Ascending aorta (tissue), 2 donors: ENCODE results near the gene OSBPL10. TPM values are rescaled to one million over a fixed set of nuclear protein-coding genes. Genes with fewer than 3 reads are reported as not detected.
"Not testable (repeated sequence)": the region's sequence is repeated elsewhere in the genome, so short reads cannot be mapped to it uniquely, and the experiment has no call there.

Experiments used
- DNase-seq, 2 donors: peaks; one replicate each; pipeline ENCODE4 v3.0.0-alpha.2; 2019; ENCODE audit warnings: low spot score in 2 of 2
- H3K27ac ChIP-seq, 2 donors: fragments of 200-600 bp; sonication (generic); one replicate each; pipeline ENCODE4 v1.5.1; 2016 to 2017; ENCODE audit warnings: mild to moderate bottlenecking in 1 of 2
- H3K27me3 ChIP-seq: fragments of 200-600 bp; sonication (generic); one replicate; pipeline ENCODE4 v1.5.1; 2017
- H3K36me3 ChIP-seq, 2 donors: fragments of 200-600 bp; sonication (generic); one replicate each; pipeline ENCODE4 v1.5.1; 2016
- H3K4me1 ChIP-seq, 2 donors: fragments of 200-600 bp; sonication (generic); one replicate each; pipeline ENCODE4 v1.5.1; 2016 to 2017; ENCODE audit warnings: mild to moderate bottlenecking in 1 of 2
- H3K4me3 ChIP-seq, 2 donors: fragments of 200-600 bp; sonication (generic); one replicate each; pipeline ENCODE4 v1.5.1; 2016 to 2017; ENCODE audit warnings: mild to moderate bottlenecking in 1 of 2
- H3K9me3 ChIP-seq, 2 donors: fragments of 200-600 bp; sonication (generic); one replicate each; pipeline ENCODE4 v1.5.1; 2016
- CTCF ChIP-seq, 3 experiments: fragments of 200-600 bp in 2 of 3; fragments of 450-650 bp in 1 of 3; sonication (generic) in 2 of 3; IDR thresholded peaks; one replicate each; pipeline ENCODE4 v1.5.1; 2016 to 2019; ENCODE audit warnings: antibody characterized with exemption in 3 of 3, mild to moderate bottlenecking in 1 of 3, moderate library complexity in 1 of 3
- intact Hi-C: fragments of 100-400 bp; cut with DNase I; formaldehyde crosslinking; loops from one replicate; pipeline ENCODE4 v1.15.1; 2023
- total RNA-seq: library from RNA; depleted of rRNA; stranded (reverse); fragments of >200 nt; gene quantifications from one replicate; pipeline ENCODE4 v1.1.0, GENCODE V29; 2016

Gene OSBPL10
- total RNA-seq, 1 donor from 2014 or later, result 169 TPM

DNA sequence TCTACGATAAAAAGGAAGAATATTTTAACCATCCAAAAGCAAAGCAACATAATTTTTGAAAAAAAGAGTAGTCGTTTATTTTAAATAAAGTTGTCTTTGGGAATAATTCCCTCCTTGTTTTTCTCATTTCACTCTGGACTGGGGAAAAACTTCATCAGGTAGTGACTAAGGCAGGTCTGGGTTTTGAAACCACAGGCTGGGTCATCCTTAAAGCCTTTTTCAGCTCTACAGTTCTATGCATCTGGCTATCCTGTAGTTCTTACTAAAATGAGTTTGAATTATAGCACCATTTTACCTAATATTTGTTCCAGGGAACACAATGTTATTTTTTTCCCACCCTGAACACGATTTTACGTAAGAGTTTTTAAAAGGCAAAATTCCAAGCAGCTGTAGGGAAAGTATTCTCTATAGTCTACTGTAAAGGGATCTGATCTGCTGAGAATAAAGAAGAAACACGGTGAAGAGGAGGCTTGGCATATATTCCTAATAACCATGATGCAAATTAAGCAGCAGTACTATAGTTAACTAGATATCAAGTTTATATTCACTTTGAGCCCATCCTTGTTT, 107.7 kb downstream of the OSBPL10 start:
- no peak overlapping the region for H3K4me3 ChIP-seq
- H3K36me3 ChIP-seq, result no peaks in the 10 kb centered on the region
- H3K4me1 ChIP-seq, result peaks cover 0 to 11% of the 10 kb centered on the region in 2 donors
- H3K27ac ChIP-seq, result no peak overlapping the region
- no peaks in the 10 kb centered on the region for H3K9me3 ChIP-seq
- intact Hi-C loops, result loop anchor here (10.0 kb wide), 1 partner anchor 111 kb away; the partner anchor contains the start of genes OSBPL10 and ZNF860
- DNase-seq, result no peak
- no peak for TF ChIP-seq CTCF (IDR thresholded peaks at IDR 0.05)
- H3K27me3 ChIP-seq, result no peaks in the 10 kb centered on the region

DNA sequence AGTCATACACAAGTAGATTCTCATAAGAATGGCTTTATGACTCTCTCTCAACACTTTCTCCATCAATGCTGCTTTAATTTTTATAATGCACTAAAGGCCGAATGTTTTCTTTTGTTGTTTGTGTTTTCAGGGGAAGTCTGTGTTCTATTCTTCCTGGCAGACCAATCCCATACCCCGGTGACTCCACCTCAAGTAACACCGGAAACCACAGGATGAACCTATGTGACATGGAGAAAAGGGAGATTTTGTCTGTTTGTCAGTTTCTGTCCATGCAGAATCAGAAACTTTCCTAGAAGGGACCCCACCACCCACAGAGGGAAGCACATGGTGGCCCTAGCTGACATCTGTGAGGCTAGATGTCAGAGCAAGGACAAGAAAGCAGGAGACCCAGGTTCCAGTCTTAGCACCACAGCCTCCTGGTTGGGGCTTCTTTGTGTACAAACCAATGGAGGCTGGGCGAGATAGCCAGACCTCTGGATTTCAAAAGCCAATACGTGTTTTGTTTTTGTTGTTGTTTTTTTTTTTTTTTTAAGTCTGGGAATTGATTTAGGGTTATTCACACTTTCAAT, 109.0 kb downstream of the OSBPL10 start:
- intact Hi-C loops, result loop anchor here (10.0 kb wide), 1 partner anchor 113 kb away; the partner anchor contains the start of genes OSBPL10 and ZNF860
- no peaks in the 10 kb centered on the region for H3K36me3 ChIP-seq
- H3K9me3 ChIP-seq, result no peaks in the 10 kb centered on the region
- no peak for TF ChIP-seq CTCF (IDR thresholded peaks at IDR 0.05)
- no peaks in the 10 kb centered on the region for H3K27me3 ChIP-seq
- no peak overlapping the region for H3K27ac ChIP-seq
- DNase-seq, result no peak
- no peak overlapping the region for H3K4me3 ChIP-seq
- peaks cover 0 to 10% of the 10 kb centered on the region in 2 donors for H3K4me1 ChIP-seq

- not testable (repeated sequence) for DNase-seq, H3K27ac ChIP-seq, H3K27me3 ChIP-seq, H3K4me1 ChIP-seq, H3K9me3 ChIP-seq, H3K4me3 ChIP-seq, H3K36me3 ChIP-seq
- intact Hi-C loops, result loop anchor here (10.0 kb wide), 1 partner anchor 115 kb away; the partner anchor contains the start of genes OSBPL10 and ZNF860
Measured at GRCh38 chr3:31870111-31870510, 111.0 kb downstream of the OSBPL10 start.

- no peak for DNase-seq
- H3K36me3 ChIP-seq, result no peaks in the 10 kb centered on the region
- H3K9me3 ChIP-seq, result no peaks in the 10 kb centered on the region
- no peaks in the 10 kb centered on the region for H3K4me1 ChIP-seq
- H3K27ac ChIP-seq, result no peak overlapping the region
- H3K27me3 ChIP-seq, result no peaks in the 10 kb centered on the region
- H3K4me3 ChIP-seq, result no peak overlapping the region
- TF ChIP-seq CTCF (IDR thresholded peaks at IDR 0.05), result no peak
- intact Hi-C loops, result no loop called here
Measured at GRCh38 chr3:31868236-31868635, 112.8 kb downstream of the OSBPL10 start.

GRCh38 chr3:31862666-31863279, 118.3 kb downstream of the OSBPL10 start:
- Histone ChIP-seq H3K36me3 (no peaks in the 10 kb centered on the region), H3K27me3 (no peaks in the 10 kb centered on the region), H3K4me1 (no peaks in the 10 kb centered on the region), H3K9me3 (no peaks in the 10 kb centered on the region), H3K27ac (no peak overlapping the region), H3K4me3 (no peak overlapping the region)
- DNase-seq, result no peak
- TF ChIP-seq CTCF (IDR thresholded peaks at IDR 0.05), result no peak
- intact Hi-C loops, result no loop called here

DNA sequence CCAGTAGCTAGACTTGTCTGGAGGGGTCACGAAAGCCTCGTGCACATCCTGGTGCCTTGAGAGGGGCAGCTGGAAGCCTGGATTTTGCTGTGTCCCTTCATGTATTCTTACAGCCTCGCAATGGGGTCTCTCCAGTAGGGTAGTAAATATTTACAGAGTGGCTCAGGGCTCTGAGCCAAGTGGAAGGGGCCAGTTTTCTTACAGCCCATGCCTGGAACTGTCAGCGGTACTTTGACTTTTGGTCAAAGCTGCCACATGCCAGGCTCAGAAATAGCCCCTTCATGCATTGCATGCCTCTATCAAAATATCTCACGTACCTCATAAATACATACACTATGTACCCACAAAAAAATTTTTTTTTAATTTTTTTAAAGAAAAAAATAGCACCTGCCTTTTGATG, 119.2 kb downstream of the OSBPL10 start:
- DNase-seq, result no peak
- intact Hi-C loops, result no loop called here

GRCh38 chr3:31860642-31861041, 120.4 kb downstream of the OSBPL10 start:
- H3K4me1 ChIP-seq, DNase-seq, H3K36me3 ChIP-seq, H3K4me3 ChIP-seq, H3K9me3 ChIP-seq, H3K27ac ChIP-seq, intact Hi-C loops, H3K27me3 ChIP-seq: not testable (repeated sequence)

More for the DNA sequence above, 119.2 kb downstream of the OSBPL10 start:
- Histone ChIP-seq H3K4me1 (no peaks in the 10 kb centered on the region), H3K27me3 (no peaks in the 10 kb centered on the region), H3K9me3 (no peaks in the 10 kb centered on the region), H3K36me3 (no peaks in the 10 kb centered on the region), H3K4me3 (no peak overlapping the region), H3K27ac (no peak overlapping the region)
- TF ChIP-seq CTCF (IDR thresholded peaks at IDR 0.05), result no peak
